ENCODE results near the gene RNF227. TPM values are rescaled to one million over a fixed set of nuclear protein-coding genes. Genes with fewer than 3 reads are reported as not detected.
A peak's percentile ranks its signal among the peaks of the same experiment; 100 is the strongest.

The RNF227 gene
- total and polyA plus RNA-seq, 10 of the 15 experiments (the other 5 are each of a cell fraction or from before 2014, with no cell fraction given) = 0.49 to 5.0 (median 1.3) TPM

- TF ChIP-seq, protein P1, sequence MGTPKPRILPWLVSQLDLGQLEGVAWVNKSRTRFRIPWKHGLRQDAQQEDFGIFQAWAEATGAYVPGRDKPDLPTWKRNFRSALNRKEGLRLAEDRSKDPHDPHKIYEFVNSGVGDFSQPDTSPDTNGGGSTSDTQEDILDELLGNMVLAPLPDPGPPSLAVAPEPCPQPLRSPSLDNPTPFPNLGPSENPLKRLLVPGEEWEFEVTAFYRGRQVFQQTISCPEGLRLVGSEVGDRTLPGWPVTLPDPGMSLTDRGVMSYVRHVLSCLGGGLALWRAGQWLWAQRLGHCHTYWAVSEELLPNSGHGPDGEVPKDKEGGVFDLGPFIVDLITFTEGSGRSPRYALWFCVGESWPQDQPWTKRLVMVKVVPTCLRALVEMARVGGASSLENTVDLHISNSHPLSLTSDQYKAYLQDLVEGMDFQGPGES (IDR thresholded peaks at IDR 0.05) = no peak
- TF ChIP-seq NBN (IDR thresholded peaks at IDR 0.05) (peak; percentile 83), ATF7 (IDR thresholded peaks at IDR 0.05; ENCODE audit: low read depth) (0 out of 2 replicates have a peak, but pooled peaks have one; percentile 19), HDAC6 (IDR thresholded peaks at IDR 0.05; ENCODE audit: unreplicated experiment) (no peak), MTA2 (IDR thresholded peaks at IDR 0.05; ENCODE audit: low read depth) (peak; percentile 56; the same call in 1 of the 2 replicates), IKZF2 (IDR thresholded peaks at IDR 0.05) (peak; percentile 79 to 87; a peak in 3 of 4 replicates), BHLHE40 (IDR thresholded peaks at IDR 0.05; ENCODE audit: borderline replicate concordance in 1 of 2, low read depth in 2 of 2, low read length in 1 of 2) (no peak), PRDM15 (CRISPR knock-in tag; IDR thresholded peaks at IDR 0.05) (no peak), JUNB (IDR thresholded peaks at IDR 0.05) (no peak), MLLT1 (IDR thresholded peaks at IDR 0.05) (peak; percentile 39; the same call in 1 of the 2 replicates), ZNF274 (IDR thresholded peaks at IDR 0.05; ENCODE audit: insufficient read depth, insufficient read length) (no peak), IRF5 (IDR thresholded peaks at IDR 0.05; ENCODE audit: borderline replicate concordance) (no peak), IKZF1 (conservative IDR thresholded peaks at IDR 0.05) (0 out of 2 replicates have a peak, but pooled peaks have one; percentile 33)
Measured at GRCh38 chr17:7880076-7880868, 35.8 kb downstream of the RNF227 start (continued).

Measured in GM12878 (cell line).